A549 (cell line): Measurements from ENCODE around the gene MAU2. TPM values are rescaled to one million over a fixed set of nuclear protein-coding genes. Genes with fewer than 3 reads are reported as not detected.

Experiments used
- ATAC-seq, 2 experiments: fragments of 200-7000 bp in 1 of 2; fragments of >200 bp in 1 of 2; cut with Nextera tagmentation in 1 of 2; cut with Tn5 transposase in 1 of 2; 3 replicates each; pipeline versions ENCODE4 v1.8.0 to v1.9.1; 2018 to 2020; ENCODE audit warnings: mild to moderate bottlenecking in 1 of 2, moderate library complexity in 1 of 2
- CTCF ChIA-PET: fragments of 300-600 bp; sonication (Branson Sonifier 250); formaldehyde crosslinking; extraction: SDS; loops from one replicate; lab custom pipeline; 2021; ENCODE audit warnings: antibody characterized with exemption, inconsistent platforms; lab: Yijun Ruan, JAX
- POLR2A ChIA-PET: fragments of 350-600 bp; formaldehyde crosslinking; extraction: SDS; loops from one replicate; lab custom pipeline; 2021; ENCODE audit warnings: antibody characterized with exemption, inconsistent platforms; lab: Yijun Ruan, JAX
- DNase-seq, 2 experiments: peaks; one replicate each; pipeline versions ENCODE4 v3.0.0 to v3.0.0-alpha.2; 2011 to 2016; ENCODE audit warnings: low read depth in 1 of 2, low spot score in 1 of 2
- FAIRE-seq: peaks from 2 replicates; lab custom pipeline; 2011; peaks lifted over from hg19 to GRCh38; lab: Jason Lieb, UNC
- H3K27ac ChIP-seq, 2 experiments: fragments of >200 bp; sonication (Bioruptor Twin); formaldehyde crosslinking; 3 replicates each; pipeline ENCODE4 v1.5.1; 2016 to 2017
- H3K4me1 ChIP-seq: fragments of >200 bp; sonication (Bioruptor Twin); formaldehyde crosslinking; 3 replicates; pipeline ENCODE4 v1.6.1; 2016
- H3K4me2 ChIP-seq: fragments of >200 bp; sonication (Bioruptor Twin); formaldehyde crosslinking; 3 replicates; pipeline ENCODE4 v1.6.1; 2016
- H3K4me3 ChIP-seq: fragments of >200 bp; sonication (Bioruptor Twin); formaldehyde crosslinking; 3 replicates; pipeline ENCODE4 v1.5.1; 2016
- H3K9me3 ChIP-seq: fragments of >200 bp; sonication (Bioruptor Twin); formaldehyde crosslinking; 3 replicates; pipeline ENCODE4 v1.6.1; 2016
- BHLHE40 ChIP-seq: IDR thresholded peaks from 2 replicates; pipeline ENCODE4 v1.6.1; 2012; ENCODE audit warnings: low read depth, low read length, inconsistent platforms
- CHD2 ChIP-seq: fragments of 150-350 bp; IDR thresholded peaks from 2 replicates; pipeline ENCODE4 v1.6.1; 2014; ENCODE audit warnings: low read length; ENCODE audit not compliant: partially characterized antibody
- EHF ChIP-seq: fragments of 250-450 bp; sonication (Bioruptor Pico); IDR thresholded peaks from 2 replicates; pipeline ENCODE4 v1.5.0; 2020; ENCODE audit warnings: mild to moderate bottlenecking
- EP300 ChIP-seq, 2 experiments: fragments of >200 bp; sonication (Bioruptor Twin); formaldehyde crosslinking; IDR thresholded peaks; 2 replicates in 1 of 2; 3 replicates in 1 of 2; pipeline ENCODE4 v1.6.1; 2016 to 2017
- FOSB ChIP-seq: fragments of 250-450 bp; sonication (Bioruptor Pico); IDR thresholded peaks from 2 replicates; pipeline ENCODE4 v1.5.0; 2020; ENCODE audit warnings: mild to moderate bottlenecking, moderate library complexity
- FOSL2 ChIP-seq, 2 experiments: fragments of 450-650 bp in 1 of 2; fragments of >200 bp in 1 of 2; sonication (Bioruptor Twin) in 1 of 2; formaldehyde crosslinking; IDR thresholded peaks; 2 replicates each; pipeline versions ENCODE4 v1.5.0 to v1.6.1; 2016 to 2020; ENCODE audit warnings: mild to moderate bottlenecking in 1 of 2, moderate library complexity in 1 of 2
- GATA3 ChIP-seq: IDR thresholded peaks from 2 replicates; pipeline ENCODE4 v1.6.1; 2012; ENCODE audit warnings: borderline replicate concordance
- HDAC2 ChIP-seq: fragments of 200-600 bp; sonication (generic); IDR thresholded peaks from 2 replicates; pipeline ENCODE4 v1.6.1; 2016
- HOXB13 ChIP-seq: fragments of 250-450 bp; sonication (Bioruptor Pico); IDR thresholded peaks from 2 replicates; pipeline ENCODE4 v1.5.0; 2020; ENCODE audit warnings: low read depth, mild to moderate bottlenecking, moderate library complexity
- HOXB5 ChIP-seq: fragments of 250-450 bp; sonication (Bioruptor Pico); IDR thresholded peaks from 2 replicates; pipeline ENCODE4 v1.5.0; 2020; ENCODE audit warnings: mild to moderate bottlenecking, moderate library complexity
- JUN ChIP-seq, 2 experiments: fragments of >200 bp; sonication (Bioruptor Twin); formaldehyde crosslinking; IDR thresholded peaks; 2 replicates in 1 of 2; 3 replicates in 1 of 2; pipeline ENCODE4 v1.6.1; 2016 to 2017
- KDM5A ChIP-seq: fragments of 200-600 bp; sonication (generic); IDR thresholded peaks from 2 replicates; pipeline ENCODE4 v1.6.1; 2016; ENCODE audit warnings: antibody characterized with exemption, mild to moderate bottlenecking
- MAFK ChIP-seq: fragments of 450-650 bp; IDR thresholded peaks from 2 replicates; pipeline ENCODE4 v1.6.1; 2014; ENCODE audit not compliant: partially characterized antibody
- PHF8 ChIP-seq: fragments of 200-600 bp; sonication (generic); IDR thresholded peaks from 2 replicates; pipeline ENCODE4 v1.6.1; 2016; ENCODE audit warnings: low read depth, mild to moderate bottlenecking, antibody characterized with exemption, moderate library complexity, borderline replicate concordance
- RAD21 ChIP-seq, 2 experiments: fragments of >200 bp in 1 of 2; sonication (Bioruptor Twin) in 1 of 2; formaldehyde crosslinking in 1 of 2; IDR thresholded peaks in 1 of 2; conservative IDR thresholded peaks in 1 of 2; 2 replicates in 1 of 2; 3 replicates in 1 of 2; pipeline ENCODE4 v1.6.1; 2012 to 2018; ENCODE audit warnings: inconsistent platforms in 1 of 2
- RARB ChIP-seq: fragments of 250-450 bp; sonication (Bioruptor Pico); IDR thresholded peaks from 2 replicates; pipeline ENCODE4 v1.8.0; 2021; ENCODE audit warnings: mild to moderate bottlenecking, moderate library complexity
- RFX5 ChIP-seq: fragments of 450-650 bp; IDR thresholded peaks from 2 replicates; pipeline ENCODE4 v1.7.1; 2014; ENCODE audit warnings: antibody characterized with exemption, mild to moderate bottlenecking, moderate library complexity
- RNF2 ChIP-seq: fragments of 200-600 bp; sonication (generic); IDR thresholded peaks from 2 replicates; pipeline ENCODE4 v1.6.1; 2016; ENCODE audit warnings: low read depth, mild to moderate bottlenecking, antibody characterized with exemption, moderate library complexity, borderline replicate concordance
- TFCP2L1 ChIP-seq: fragments of 250-450 bp; sonication (Bioruptor Pico); IDR thresholded peaks from 2 replicates; pipeline ENCODE4 v1.5.0; 2021; ENCODE audit warnings: mild to moderate bottlenecking
- ZC3H11A ChIP-seq: fragments of 450-650 bp; IDR thresholded peaks from 2 replicates; pipeline ENCODE4 v1.6.1; 2014; ENCODE audit warnings: antibody characterized with exemption, mild to moderate bottlenecking
- ZFP36 ChIP-seq: fragments of 450-650 bp; IDR thresholded peaks from 2 replicates; pipeline ENCODE4 v1.6.1; 2014; ENCODE audit warnings: borderline replicate concordance; ENCODE audit not compliant: partially characterized antibody
- WGBS: methylation state at CpG from one replicate; pipeline ENCODE4 v1.1.6; 2017; ENCODE audit errors: missing lambda C conversion rate; 5-methylcytosine and 5-hydroxymethylcytosine counted together
- polyA plus RNA-seq, 4 experiments: library from polyadenylated mRNA; depleted of rRNA in 3 of 4; stranded (reverse); fragments of >200 nt; fragmentation: RNase III in 1 of 4; extraction: RNeasy Plus Mini Kit Qiagen cat#74134 plus additional on column Dnase treatment in 1 of 4; gene quantifications; 2 replicates in 3 of 4; 3 replicates in 1 of 4; pipeline ENCODE4 v1.2.3, GENCODE V29; 2011 to 2017
- TF ChIP-seq, protein P1 (sequence below): fragments of 150-350 bp; IDR thresholded peaks from 2 replicates; pipeline ENCODE4 v1.6.1; 2014; ENCODE audit warnings: low read depth, mild to moderate bottlenecking, low read length
- TF ChIP-seq, protein P2 (sequence below): IDR thresholded peaks from 2 replicates; pipeline ENCODE4 v1.6.1; 2012
- TF ChIP-seq, protein P3 (sequence below): fragments of 250-450 bp; sonication (Bioruptor Pico); IDR thresholded peaks from 2 replicates; pipeline ENCODE4 v1.5.0; 2021; ENCODE audit warnings: mild to moderate bottlenecking, moderate library complexity, borderline replicate concordance
- TF ChIP-seq, protein P4 (sequence below): fragments of >200 bp; sonication (Bioruptor Twin); formaldehyde crosslinking; IDR thresholded peaks from 3 replicates; pipeline ENCODE4 v1.6.1; 2016
- TF ChIP-seq, protein P5 (sequence below): IDR thresholded peaks from 2 replicates; pipeline ENCODE4 v1.6.1; 2012; ENCODE audit warnings: low read depth, borderline replicate concordance
- TF ChIP-seq, protein P6 (sequence below): fragments of >200 bp; sonication (Bioruptor Twin); formaldehyde crosslinking; IDR thresholded peaks from 3 replicates; pipeline ENCODE4 v1.5.1; 2016
- TF ChIP-seq, protein P7 (sequence below): fragments of >200 bp; sonication (Bioruptor Twin); formaldehyde crosslinking; IDR thresholded peaks from 2 replicates; pipeline ENCODE4 v1.6.1; 2016
- TF ChIP-seq, protein P8 (sequence below): IDR thresholded peaks from 2 replicates; pipeline ENCODE4 v1.6.1; 2012

MAU2 gene
- polyA plus RNA-seq, 2 of the 4 experiments (the other 2 are of a cell fraction) = 8.5 to 11.5 TPM

DNA sequence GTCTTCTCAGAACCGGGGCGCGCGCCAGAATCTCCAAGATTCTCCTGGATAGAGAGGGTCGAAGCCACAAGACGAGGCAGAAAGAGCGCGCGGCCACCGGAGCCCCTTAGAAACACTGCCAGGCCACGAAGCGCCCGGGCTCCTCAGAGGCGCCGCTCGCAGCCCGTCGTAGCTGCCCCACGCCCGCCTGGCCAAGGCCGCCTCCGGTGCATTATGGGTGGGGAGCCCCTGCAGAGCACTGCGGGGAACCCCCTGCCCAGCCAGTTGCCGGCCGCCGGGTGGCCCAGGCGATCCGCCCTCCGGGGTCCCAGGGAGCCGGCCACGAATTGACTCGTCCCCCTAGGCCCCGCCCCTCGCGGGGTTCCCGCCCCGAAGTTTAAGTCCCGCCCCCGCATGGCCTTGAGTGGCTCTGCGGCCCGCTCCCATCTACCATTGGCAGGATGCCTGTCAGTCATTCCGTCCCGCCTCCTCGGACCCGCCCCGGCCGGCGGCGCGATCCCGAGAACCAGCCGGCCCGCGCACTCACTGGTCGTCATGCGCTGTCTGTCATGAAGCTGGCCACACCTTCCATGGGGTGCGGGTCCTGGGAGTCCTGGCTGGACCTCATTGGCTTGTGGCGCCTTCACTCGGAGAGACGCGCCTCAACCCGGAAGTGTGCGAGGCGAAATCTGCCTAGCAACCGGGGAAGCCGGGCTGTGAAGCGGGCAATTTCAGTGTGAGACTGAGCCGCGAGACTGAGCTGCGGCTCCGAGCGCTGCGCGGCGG, 64.7 kb downstream of the MAU2 start:
- Histone ChIP-seq H3K9me3 (no peaks in the 10 kb centered on the region), H3K4me1 (peaks cover 10% of the 10 kb centered on the region; the same call in 1 of the 3 replicates), H3K4me3 (peak overlapping the region; percentile 80), H3K4me2 (peak overlapping the region; percentile 97), H3K27ac (peak overlapping the region; percentile 85 to 98)
- WGBS = 2% methylated on average over 6 of the region's 75 CpGs
- DNase-seq (peak; percentile 78 to 99), ATAC-seq (peak; percentile 98 to 99), FAIRE-seq (no peak)
- ChIA-PET POLR2A (interaction anchor here (0.7 to 1.4 kb wide), 6 partner anchors 10 to 130 kb away, joined by 3 to 14 read pairs (median 6); partner anchors contain the start of genes GATAD2A, NDUFA13 and TSSK6), CTCF (interaction anchor here (0.9 to 1.7 kb wide), 2 partner anchors 19 to 105 kb away, joined by 3 to 7 read pairs; no protein-coding TSS in a partner anchor)
- no peak for TF ChIP-seq RNF2
- no peak for TF ChIP-seq HDAC2
- TF ChIP-seq, protein P1, sequence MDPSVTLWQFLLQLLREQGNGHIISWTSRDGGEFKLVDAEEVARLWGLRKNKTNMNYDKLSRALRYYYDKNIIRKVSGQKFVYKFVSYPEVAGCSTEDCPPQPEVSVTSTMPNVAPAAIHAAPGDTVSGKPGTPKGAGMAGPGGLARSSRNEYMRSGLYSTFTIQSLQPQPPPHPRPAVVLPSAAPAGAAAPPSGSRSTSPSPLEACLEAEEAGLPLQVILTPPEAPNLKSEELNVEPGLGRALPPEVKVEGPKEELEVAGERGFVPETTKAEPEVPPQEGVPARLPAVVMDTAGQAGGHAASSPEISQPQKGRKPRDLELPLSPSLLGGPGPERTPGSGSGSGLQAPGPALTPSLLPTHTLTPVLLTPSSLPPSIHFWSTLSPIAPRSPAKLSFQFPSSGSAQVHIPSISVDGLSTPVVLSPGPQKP = no peak
- no peak for TF ChIP-seq FOSB (CRISPR knock-in tag)
- no peak for TF ChIP-seq TFCP2L1 (CRISPR knock-in tag)
- no peak for TF ChIP-seq CHD2
- no peak for TF ChIP-seq GATA3
- TF ChIP-seq JUN (IDR thresholded peaks at IDR 0.05) = peak in 1 of 2 experiments; percentile 30; a peak in 2 of 5 replicates
- TF ChIP-seq, protein P2, sequence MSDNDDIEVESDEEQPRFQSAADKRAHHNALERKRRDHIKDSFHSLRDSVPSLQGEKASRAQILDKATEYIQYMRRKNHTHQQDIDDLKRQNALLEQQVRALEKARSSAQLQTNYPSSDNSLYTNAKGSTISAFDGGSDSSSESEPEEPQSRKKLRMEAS = peak; percentile 80
- no peak for TF ChIP-seq HOXB5 (CRISPR knock-in tag)
- TF ChIP-seq, protein P3, sequence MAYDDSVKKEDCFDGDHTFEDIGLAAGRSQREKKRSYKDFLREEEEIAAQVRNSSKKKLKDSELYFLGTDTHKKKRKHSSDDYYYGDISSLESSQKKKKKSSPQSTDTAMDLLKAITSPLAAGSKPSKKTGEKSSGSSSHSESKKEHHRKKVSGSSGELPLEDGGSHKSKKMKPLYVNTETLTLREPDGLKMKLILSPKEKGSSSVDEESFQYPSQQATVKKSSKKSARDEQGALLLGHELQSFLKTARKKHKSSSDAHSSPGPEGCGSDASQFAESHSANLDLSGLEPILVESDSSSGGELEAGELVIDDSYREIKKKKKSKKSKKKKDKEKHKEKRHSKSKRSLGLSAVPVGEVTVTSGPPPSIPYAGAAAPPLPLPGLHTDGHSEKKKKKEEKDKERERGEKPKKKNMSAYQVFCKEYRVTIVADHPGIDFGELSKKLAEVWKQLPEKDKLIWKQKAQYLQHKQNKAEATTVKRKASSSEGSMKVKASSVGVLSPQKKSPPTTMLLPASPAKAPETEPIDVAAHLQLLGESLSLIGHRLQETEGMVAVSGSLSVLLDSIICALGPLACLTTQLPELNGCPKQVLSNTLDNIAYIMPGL (CRISPR knock-in tag) = no peak
- no peak for TF ChIP-seq RARB (CRISPR knock-in tag)
- peak; percentile 47; the same call in 1 of the 2 replicates for TF ChIP-seq PHF8
- TF ChIP-seq, protein P4, sequence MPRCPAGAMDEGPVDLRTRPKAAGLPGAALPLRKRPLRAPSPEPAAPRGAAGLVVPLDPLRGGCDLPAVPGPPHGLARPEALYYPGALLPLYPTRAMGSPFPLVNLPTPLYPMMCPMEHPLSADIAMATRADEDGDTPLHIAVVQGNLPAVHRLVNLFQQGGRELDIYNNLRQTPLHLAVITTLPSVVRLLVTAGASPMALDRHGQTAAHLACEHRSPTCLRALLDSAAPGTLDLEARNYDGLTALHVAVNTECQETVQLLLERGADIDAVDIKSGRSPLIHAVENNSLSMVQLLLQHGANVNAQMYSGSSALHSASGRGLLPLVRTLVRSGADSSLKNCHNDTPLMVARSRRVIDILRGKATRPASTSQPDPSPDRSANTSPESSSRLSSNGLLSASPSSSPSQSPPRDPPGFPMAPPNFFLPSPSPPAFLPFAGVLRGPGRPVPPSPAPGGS = peak; percentile 34; the same call in 1 of the 3 replicates
- TF ChIP-seq, protein P5, sequence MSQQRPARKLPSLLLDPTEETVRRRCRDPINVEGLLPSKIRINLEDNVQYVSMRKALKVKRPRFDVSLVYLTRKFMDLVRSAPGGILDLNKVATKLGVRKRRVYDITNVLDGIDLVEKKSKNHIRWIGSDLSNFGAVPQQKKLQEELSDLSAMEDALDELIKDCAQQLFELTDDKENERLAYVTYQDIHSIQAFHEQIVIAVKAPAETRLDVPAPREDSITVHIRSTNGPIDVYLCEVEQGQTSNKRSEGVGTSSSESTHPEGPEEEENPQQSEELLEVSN = peak; percentile 82; the same call in 1 of the 2 replicates
- TF ChIP-seq ZFP36 = no peak
- TF ChIP-seq MAFK = no peak
- TF ChIP-seq, protein P6, sequence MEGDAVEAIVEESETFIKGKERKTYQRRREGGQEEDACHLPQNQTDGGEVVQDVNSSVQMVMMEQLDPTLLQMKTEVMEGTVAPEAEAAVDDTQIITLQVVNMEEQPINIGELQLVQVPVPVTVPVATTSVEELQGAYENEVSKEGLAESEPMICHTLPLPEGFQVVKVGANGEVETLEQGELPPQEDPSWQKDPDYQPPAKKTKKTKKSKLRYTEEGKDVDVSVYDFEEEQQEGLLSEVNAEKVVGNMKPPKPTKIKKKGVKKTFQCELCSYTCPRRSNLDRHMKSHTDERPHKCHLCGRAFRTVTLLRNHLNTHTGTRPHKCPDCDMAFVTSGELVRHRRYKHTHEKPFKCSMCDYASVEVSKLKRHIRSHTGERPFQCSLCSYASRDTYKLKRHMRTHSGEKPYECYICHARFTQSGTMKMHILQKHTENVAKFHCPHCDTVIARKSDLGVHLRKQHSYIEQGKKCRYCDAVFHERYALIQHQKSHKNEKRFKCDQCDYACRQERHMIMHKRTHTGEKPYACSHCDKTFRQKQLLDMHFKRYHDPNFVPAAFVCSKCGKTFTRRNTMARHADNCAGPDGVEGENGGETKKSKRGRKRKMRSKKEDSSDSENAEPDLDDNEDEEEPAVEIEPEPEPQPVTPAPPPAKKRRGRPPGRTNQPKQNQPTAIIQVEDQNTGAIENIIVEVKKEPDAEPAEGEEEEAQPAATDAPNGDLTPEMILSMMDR = no peak
- TF ChIP-seq, protein P7, sequence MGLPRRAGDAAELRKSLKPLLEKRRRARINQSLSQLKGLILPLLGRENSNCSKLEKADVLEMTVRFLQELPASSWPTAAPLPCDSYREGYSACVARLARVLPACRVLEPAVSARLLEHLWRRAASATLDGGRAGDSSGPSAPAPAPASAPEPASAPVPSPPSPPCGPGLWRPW = no peak
- TF ChIP-seq BHLHE40 = no peak
- TF ChIP-seq EP300 (IDR thresholded peaks at IDR 0.05) = no peak
- no peak for TF ChIP-seq RAD21 (conservative IDR thresholded peaks at IDR 0.05 in 1 of 2, IDR thresholded peaks at IDR 0.05 in 1 of 2)
- no peak for TF ChIP-seq KDM5A
- 0 out of 2 replicates have a peak, but pooled peaks have one; percentile 43 for TF ChIP-seq HOXB13 (CRISPR knock-in tag)
- no peak for TF ChIP-seq EHF (CRISPR knock-in tag)
- TF ChIP-seq, protein P8, sequence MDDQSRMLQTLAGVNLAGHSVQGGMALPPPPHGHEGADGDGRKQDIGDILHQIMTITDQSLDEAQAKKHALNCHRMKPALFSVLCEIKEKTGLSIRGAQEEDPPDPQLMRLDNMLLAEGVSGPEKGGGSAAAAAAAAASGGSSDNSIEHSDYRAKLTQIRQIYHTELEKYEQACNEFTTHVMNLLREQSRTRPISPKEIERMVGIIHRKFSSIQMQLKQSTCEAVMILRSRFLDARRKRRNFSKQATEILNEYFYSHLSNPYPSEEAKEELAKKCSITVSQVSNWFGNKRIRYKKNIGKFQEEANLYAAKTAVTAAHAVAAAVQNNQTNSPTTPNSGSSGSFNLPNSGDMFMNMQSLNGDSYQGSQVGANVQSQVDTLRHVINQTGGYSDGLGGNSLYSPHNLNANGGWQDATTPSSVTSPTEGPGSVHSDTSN = peak; percentile 97
- TF ChIP-seq RFX5 = peak; percentile 99
- TF ChIP-seq FOSL2 (IDR thresholded peaks at IDR 0.05) = no peak
- no peak for TF ChIP-seq FOSL2 (CRISPR knock-in tag; IDR thresholded peaks at IDR 0.05)
- TF ChIP-seq ZC3H11A = no peak
